ENCODE results near the gene OR52N4.

DNA sequence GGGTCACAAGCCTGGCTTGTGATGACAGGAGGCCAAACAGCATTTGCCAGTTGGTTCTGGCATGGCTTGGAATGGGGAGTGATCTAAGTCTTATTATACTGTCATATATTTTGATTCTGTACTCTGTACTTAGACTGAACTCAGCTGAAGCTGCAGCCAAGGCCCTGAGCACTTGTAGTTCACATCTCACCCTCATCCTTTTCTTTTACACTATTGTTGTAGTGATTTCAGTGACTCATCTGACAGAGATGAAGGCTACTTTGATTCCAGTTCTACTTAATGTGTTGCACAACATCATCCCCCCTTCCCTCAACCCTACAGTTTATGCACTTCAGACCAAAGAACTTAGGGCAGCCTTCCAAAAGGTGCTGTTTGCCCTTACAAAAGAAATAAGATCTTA lies 17.0 kb upstream of the OR52N4 start:
- TF ChIP-seq, protein P1, sequence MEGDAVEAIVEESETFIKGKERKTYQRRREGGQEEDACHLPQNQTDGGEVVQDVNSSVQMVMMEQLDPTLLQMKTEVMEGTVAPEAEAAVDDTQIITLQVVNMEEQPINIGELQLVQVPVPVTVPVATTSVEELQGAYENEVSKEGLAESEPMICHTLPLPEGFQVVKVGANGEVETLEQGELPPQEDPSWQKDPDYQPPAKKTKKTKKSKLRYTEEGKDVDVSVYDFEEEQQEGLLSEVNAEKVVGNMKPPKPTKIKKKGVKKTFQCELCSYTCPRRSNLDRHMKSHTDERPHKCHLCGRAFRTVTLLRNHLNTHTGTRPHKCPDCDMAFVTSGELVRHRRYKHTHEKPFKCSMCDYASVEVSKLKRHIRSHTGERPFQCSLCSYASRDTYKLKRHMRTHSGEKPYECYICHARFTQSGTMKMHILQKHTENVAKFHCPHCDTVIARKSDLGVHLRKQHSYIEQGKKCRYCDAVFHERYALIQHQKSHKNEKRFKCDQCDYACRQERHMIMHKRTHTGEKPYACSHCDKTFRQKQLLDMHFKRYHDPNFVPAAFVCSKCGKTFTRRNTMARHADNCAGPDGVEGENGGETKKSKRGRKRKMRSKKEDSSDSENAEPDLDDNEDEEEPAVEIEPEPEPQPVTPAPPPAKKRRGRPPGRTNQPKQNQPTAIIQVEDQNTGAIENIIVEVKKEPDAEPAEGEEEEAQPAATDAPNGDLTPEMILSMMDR (IDR thresholded peaks at IDR 0.05; ENCODE audit: insufficient read depth, low read length): no peak
- TF ChIP-seq, protein P2, sequence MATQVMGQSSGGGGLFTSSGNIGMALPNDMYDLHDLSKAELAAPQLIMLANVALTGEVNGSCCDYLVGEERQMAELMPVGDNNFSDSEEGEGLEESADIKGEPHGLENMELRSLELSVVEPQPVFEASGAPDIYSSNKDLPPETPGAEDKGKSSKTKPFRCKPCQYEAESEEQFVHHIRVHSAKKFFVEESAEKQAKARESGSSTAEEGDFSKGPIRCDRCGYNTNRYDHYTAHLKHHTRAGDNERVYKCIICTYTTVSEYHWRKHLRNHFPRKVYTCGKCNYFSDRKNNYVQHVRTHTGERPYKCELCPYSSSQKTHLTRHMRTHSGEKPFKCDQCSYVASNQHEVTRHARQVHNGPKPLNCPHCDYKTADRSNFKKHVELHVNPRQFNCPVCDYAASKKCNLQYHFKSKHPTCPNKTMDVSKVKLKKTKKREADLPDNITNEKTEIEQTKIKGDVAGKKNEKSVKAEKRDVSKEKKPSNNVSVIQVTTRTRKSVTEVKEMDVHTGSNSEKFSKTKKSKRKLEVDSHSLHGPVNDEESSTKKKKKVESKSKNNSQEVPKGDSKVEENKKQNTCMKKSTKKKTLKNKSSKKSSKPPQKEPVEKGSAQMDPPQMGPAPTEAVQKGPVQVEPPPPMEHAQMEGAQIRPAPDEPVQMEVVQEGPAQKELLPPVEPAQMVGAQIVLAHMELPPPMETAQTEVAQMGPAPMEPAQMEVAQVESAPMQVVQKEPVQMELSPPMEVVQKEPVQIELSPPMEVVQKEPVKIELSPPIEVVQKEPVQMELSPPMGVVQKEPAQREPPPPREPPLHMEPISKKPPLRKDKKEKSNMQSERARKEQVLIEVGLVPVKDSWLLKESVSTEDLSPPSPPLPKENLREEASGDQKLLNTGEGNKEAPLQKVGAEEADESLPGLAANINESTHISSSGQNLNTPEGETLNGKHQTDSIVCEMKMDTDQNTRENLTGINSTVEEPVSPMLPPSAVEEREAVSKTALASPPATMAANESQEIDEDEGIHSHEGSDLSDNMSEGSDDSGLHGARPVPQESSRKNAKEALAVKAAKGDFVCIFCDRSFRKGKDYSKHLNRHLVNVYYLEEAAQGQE (IDR thresholded peaks at IDR 0.05; ENCODE audit: insufficient replicate concordance, low read depth): no peak
- no peak for TF ChIP-seq POLR2AphosphoS5 (IDR thresholded peaks at IDR 0.05; ENCODE audit: low read depth)

Measured in HL-60 (cell line).